ENCODE data around the gene NMB. TPM values are rescaled to one million over a fixed set of nuclear protein-coding genes. Genes with fewer than 3 reads are reported as not detected.

Gene NMB
- total RNA-seq, 1 experiment from 2014 or later, result 11.5 TPM

- Histone ChIP-seq H2BK20ac (ENCODE audit: low read depth, low read length, poor library complexity, severe bottlenecking) (no peak overlapping the region), H3K79me2 (ENCODE audit: insufficient read depth, low read length) (no peaks in the 10 kb centered on the region), H2BK5ac (ENCODE audit: insufficient read length, low read length) (no peak overlapping the region), H4K91ac (ENCODE audit: insufficient read length, low read depth, low read length) (no peak overlapping the region), H3K23ac (ENCODE audit: insufficient read length, low read depth, low read length) (no peak overlapping the region), H3K23me2 (ENCODE audit: insufficient read length, low read depth, low read length, poor library complexity, severe bottlenecking) (no peaks in the 10 kb centered on the region), H3K27ac (ENCODE audit: insufficient read length, low read depth, low read length) (no peak overlapping the region), H3K9ac (ENCODE audit: extremely low read depth, insufficient read length, low read length) (no peak overlapping the region), H3K27me3 (ENCODE audit: insufficient read depth, low read length) (no peaks in the 10 kb centered on the region), H2BK12ac (ENCODE audit: insufficient read length, low read depth, low read length) (no peak overlapping the region), H3T11ph (ENCODE audit: low read length) (no peak overlapping the region), H2AK5ac (ENCODE audit: insufficient read length, low read length) (no peak overlapping the region), H3K56ac (ENCODE audit: insufficient read length, low read depth, low read length) (no peak overlapping the region), H4K20me1 (ENCODE audit: control insufficient read depth, insufficient read depth, insufficient read length) (no peaks in the 10 kb centered on the region), H3K14ac (ENCODE audit: insufficient read depth, low read length) (no peak overlapping the region), H2BK120ac (ENCODE audit: low read depth, low read length, poor library complexity, severe bottlenecking) (no peak overlapping the region), H4K8ac (replicated peaks; ENCODE audit: insufficient read length, low read depth, low read length) (no peak overlapping the region), H3K4me2 (ENCODE audit: insufficient read depth, insufficient read length, low read length) (no peak overlapping the region), H3K4ac (ENCODE audit: low read depth, low read length) (no peak overlapping the region), H3K4me1 (ENCODE audit: insufficient read depth, low read length) (no peaks in the 10 kb centered on the region), H3K79me1 (ENCODE audit: insufficient read depth, low read depth, low read length, poor library complexity, severe bottlenecking) (no peaks in the 10 kb centered on the region), H2AFZ (ENCODE audit: low read length) (no peak overlapping the region), H3K9me3 (ENCODE audit: control insufficient read depth, low read depth, low read length) (no peaks in the 10 kb centered on the region), H4K5ac (ENCODE audit: insufficient read length, low read depth, low read length) (no peak overlapping the region), H2BK15ac (ENCODE audit: low read depth, low read length) (no peak overlapping the region), H3K18ac (ENCODE audit: insufficient read length, low read depth, low read length) (no peak overlapping the region)
- Mint-ChIP-seq H3K27ac (no peak overlapping the region), H3K27me3 (ENCODE audit: low read depth) (no peaks in the 10 kb centered on the region), H3K9me3 (no peaks in the 10 kb centered on the region), H3K36me3 (ENCODE audit: insufficient read depth in 1 of 3, low read depth in 3 of 3) (peaks cover 27 to 87% (median 83%) of the 10 kb centered on the region in 3 experiments; a peak in 6 of 7 replicates), H3K4me1 (no peaks in the 10 kb centered on the region), H3K4me3 (no peak overlapping the region)
- no CpG with 5 or more reads among the region's 1 CpG for WGBS (ENCODE audit: extremely low coverage, insufficient read length, low lambda C conversion rate)
- TF ChIP-seq, protein P1, sequence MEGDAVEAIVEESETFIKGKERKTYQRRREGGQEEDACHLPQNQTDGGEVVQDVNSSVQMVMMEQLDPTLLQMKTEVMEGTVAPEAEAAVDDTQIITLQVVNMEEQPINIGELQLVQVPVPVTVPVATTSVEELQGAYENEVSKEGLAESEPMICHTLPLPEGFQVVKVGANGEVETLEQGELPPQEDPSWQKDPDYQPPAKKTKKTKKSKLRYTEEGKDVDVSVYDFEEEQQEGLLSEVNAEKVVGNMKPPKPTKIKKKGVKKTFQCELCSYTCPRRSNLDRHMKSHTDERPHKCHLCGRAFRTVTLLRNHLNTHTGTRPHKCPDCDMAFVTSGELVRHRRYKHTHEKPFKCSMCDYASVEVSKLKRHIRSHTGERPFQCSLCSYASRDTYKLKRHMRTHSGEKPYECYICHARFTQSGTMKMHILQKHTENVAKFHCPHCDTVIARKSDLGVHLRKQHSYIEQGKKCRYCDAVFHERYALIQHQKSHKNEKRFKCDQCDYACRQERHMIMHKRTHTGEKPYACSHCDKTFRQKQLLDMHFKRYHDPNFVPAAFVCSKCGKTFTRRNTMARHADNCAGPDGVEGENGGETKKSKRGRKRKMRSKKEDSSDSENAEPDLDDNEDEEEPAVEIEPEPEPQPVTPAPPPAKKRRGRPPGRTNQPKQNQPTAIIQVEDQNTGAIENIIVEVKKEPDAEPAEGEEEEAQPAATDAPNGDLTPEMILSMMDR (conservative IDR thresholded peaks at IDR 0.05), result no peak
- no peak for DNase-seq
Observed at GRCh38 chr15:84684092-84684491, 26.1 kb upstream of the NMB start.

Data from H9 (cell line).